ENCODE results near the gene GSG1L. TPM values are rescaled to one million over a fixed set of nuclear protein-coding genes. Genes with fewer than 3 reads are reported as not detected.
"Not testable (repeated sequence)": the region's sequence is repeated elsewhere in the genome, so short reads cannot be mapped to it uniquely, and the experiment has no call there.

Gene GSG1L
- total RNA-seq, 1 experiment from 2014 or later = not detected

GRCh38 chr16:27748868-27749546 lies 314.5 kb downstream of the GSG1L start:
- H3K4me1 ChIP-seq (replicated peaks) = peaks cover 12% of the 10 kb centered on the region
- no peaks in the 10 kb centered on the region for H3K27me3 ChIP-seq (replicated peaks)
- peak; percentile 45 to 66 for DNase-seq (ENCODE audit: low read depth in 1 of 2, low spot score in 2 of 2)
- H3K27ac ChIP-seq = no peak overlapping the region
- no peaks in the 10 kb centered on the region for H3K9me3 ChIP-seq (replicated peaks)
- no peak overlapping the region for H3K4me3 ChIP-seq
- no peaks in the 10 kb centered on the region for H3K36me3 ChIP-seq

GRCh38 chr16:27747946-27748345 lies 315.6 kb downstream of the GSG1L start:
- DNase-seq (ENCODE audit: low read depth in 1 of 2, low spot score in 2 of 2) = no peak
- H3K4me3 ChIP-seq = no peak overlapping the region

GRCh38 chr16:27746076-27746855 lies 317.2 kb downstream of the GSG1L start:
- no peak for DNase-seq (ENCODE audit: low read depth in 1 of 2, low spot score in 2 of 2)
- H3K4me3 ChIP-seq = no peak overlapping the region
- peaks cover 12% of the 10 kb centered on the region for H3K4me1 ChIP-seq (replicated peaks)
- H3K27me3 ChIP-seq (replicated peaks) = no peaks in the 10 kb centered on the region
- no peaks in the 10 kb centered on the region for H3K36me3 ChIP-seq
- no peaks in the 10 kb centered on the region for H3K9me3 ChIP-seq (replicated peaks)
- H3K27ac ChIP-seq = no peak overlapping the region

More at GRCh38 chr16:27747946-27748345, 315.6 kb downstream of the GSG1L start:
- peaks cover 12% of the 10 kb centered on the region for H3K4me1 ChIP-seq (replicated peaks)
- no peaks in the 10 kb centered on the region for H3K27me3 ChIP-seq (replicated peaks)
- H3K27ac ChIP-seq = no peak overlapping the region
- H3K9me3 ChIP-seq (replicated peaks) = no peaks in the 10 kb centered on the region
- no peaks in the 10 kb centered on the region for H3K36me3 ChIP-seq

- no peaks in the 10 kb centered on the region for H3K9me3 ChIP-seq (replicated peaks)
- H3K27ac ChIP-seq = no peak overlapping the region
- peaks cover 12% of the 10 kb centered on the region for H3K4me1 ChIP-seq (replicated peaks)
- no peaks in the 10 kb centered on the region for H3K27me3 ChIP-seq (replicated peaks)
- no peak overlapping the region for H3K4me3 ChIP-seq
- DNase-seq (ENCODE audit: low read depth in 1 of 2, low spot score in 2 of 2) = no peak
- H3K36me3 ChIP-seq = 0 out of 2 replicates have a peak, but pooled peaks cover under 1% of the 10 kb centered on the region
These were observed 318.2 kb downstream of the GSG1L start for GRCh38 chr16:27745348-27745747.

GRCh38 chr16:27743963-27744362 lies 319.6 kb downstream of the GSG1L start:
- Histone ChIP-seq H3K4me1 (replicated peaks) (peaks cover 5% of the 10 kb centered on the region), H3K36me3 (0 out of 2 replicates have a peak, but pooled peaks cover 3% of the 10 kb centered on the region), H3K4me3 (no peak overlapping the region), H3K27ac (no peak overlapping the region), H3K27me3 (replicated peaks) (no peaks in the 10 kb centered on the region), H3K9me3 (replicated peaks) (no peaks in the 10 kb centered on the region)
- DNase-seq (ENCODE audit: low read depth in 1 of 2, low spot score in 2 of 2) = no peak

GRCh38 chr16:27743001-27743400 lies 320.5 kb downstream of the GSG1L start:
- H3K27ac ChIP-seq; DNase-seq (ENCODE audit: low read depth in 1 of 2, low spot score in 2 of 2); H3K4me3 ChIP-seq; H3K9me3 ChIP-seq (replicated peaks); H3K36me3 ChIP-seq; H3K27me3 ChIP-seq (replicated peaks); H3K4me1 ChIP-seq (replicated peaks): not testable (repeated sequence)

GRCh38 chr16:27742333-27742732 lies 321.2 kb downstream of the GSG1L start:
- no peak for DNase-seq (ENCODE audit: low read depth in 1 of 2, low spot score in 2 of 2)
- Histone ChIP-seq H3K27me3 (replicated peaks) (no peaks in the 10 kb centered on the region), H3K4me3 (no peak overlapping the region), H3K36me3 (0 out of 2 replicates have a peak, but pooled peaks cover 3% of the 10 kb centered on the region), H3K4me1 (replicated peaks) (no peaks in the 10 kb centered on the region; the same call in 1 of the 2 replicates), H3K27ac (no peak overlapping the region), H3K9me3 (replicated peaks) (no peaks in the 10 kb centered on the region)

GRCh38 chr16:27740496-27741201 lies 322.9 kb downstream of the GSG1L start:
- DNase-seq (ENCODE audit: low read depth in 1 of 2, low spot score in 2 of 2) = no peak

GRCh38 chr16:27739606-27740357 lies 323.7 kb downstream of the GSG1L start:
- H3K9me3 ChIP-seq (replicated peaks) = no peaks in the 10 kb centered on the region
- no peaks in the 10 kb centered on the region for H3K27me3 ChIP-seq (replicated peaks)
- H3K36me3 ChIP-seq = 0 out of 2 replicates have a peak, but pooled peaks cover 3% of the 10 kb centered on the region
- no peak for DNase-seq (ENCODE audit: low read depth in 1 of 2, low spot score in 2 of 2)
- H3K4me1 ChIP-seq (replicated peaks) = no peaks in the 10 kb centered on the region
- H3K4me3 ChIP-seq = no peak overlapping the region
- no peak overlapping the region for H3K27ac ChIP-seq

More at GRCh38 chr16:27740496-27741201, 322.9 kb downstream of the GSG1L start:
- Histone ChIP-seq H3K36me3 (0 out of 2 replicates have a peak, but pooled peaks cover 3% of the 10 kb centered on the region), H3K4me1 (replicated peaks) (no peaks in the 10 kb centered on the region; the same call in 1 of the 2 replicates), H3K4me3 (no peak overlapping the region), H3K27ac (no peak overlapping the region), H3K27me3 (replicated peaks) (no peaks in the 10 kb centered on the region), H3K9me3 (replicated peaks) (no peaks in the 10 kb centered on the region)

GRCh38 chr16:27738596-27738995 lies 324.9 kb downstream of the GSG1L start:
- 0 out of 2 replicates have a peak, but pooled peaks cover 3% of the 10 kb centered on the region for H3K36me3 ChIP-seq
- no peaks in the 10 kb centered on the region for H3K9me3 ChIP-seq (replicated peaks)
- no peaks in the 10 kb centered on the region for H3K27me3 ChIP-seq (replicated peaks)
- no peak overlapping the region for H3K27ac ChIP-seq
- DNase-seq (ENCODE audit: low read depth in 1 of 2, low spot score in 2 of 2) = no peak
- H3K4me3 ChIP-seq = no peak overlapping the region
- no peaks in the 10 kb centered on the region for H3K4me1 ChIP-seq (replicated peaks)

Other genes starting within 250 kb of the GSG1L start
- gene XPO6, start 148.3 kb upstream of the GSG1L start, total RNA-seq (2014; rRNA removed; shearing (Covaris generic)) = 164 and 347 TPM in 2 replicates
- gene SBK1, start 228.8 kb upstream of the GSG1L start, total RNA-seq (2014; rRNA removed; shearing (Covaris generic)) = not detected in 2 replicates

Data from SJSA1 (cell line).